Activated CD4-positive, alpha-beta T cell treated with anti-CD3 and anti-CD28 coated beads, Interleukin-2, Interleukin-6, amounts not matched to agents 100 ng/mL and 50 ng/mL, durations not matched to agents 16 hours and 8 hours (primary cell): Measurements from ENCODE around the gene PLPPR1.

ENCODE experiments used
- DNase-seq: peaks from one replicate; pipeline ENCODE4 v3.0.0-alpha.2; 2020

PLPPR1 gene

GRCh38 chr9:101050650-101051049 lies 22.1 kb downstream of the PLPPR1 start:
- DNase-seq = no peak

- no peak for DNase-seq
These were observed 26.1 kb downstream of the PLPPR1 start for GRCh38 chr9:101054657-101055056.

- DNase-seq = no peak
These were observed 27.0 kb downstream of the PLPPR1 start for GRCh38 chr9:101055516-101055915.

- no peak for DNase-seq
These were observed 34.2 kb downstream of the PLPPR1 start for GRCh38 chr9:101062686-101063085.

- no peak for DNase-seq
These were observed 34.7 kb downstream of the PLPPR1 start for GRCh38 chr9:101063192-101063591.

GRCh38 chr9:101064206-101064605 lies 35.7 kb downstream of the PLPPR1 start:
- no peak for DNase-seq

GRCh38 chr9:101065930-101066329 lies 37.4 kb downstream of the PLPPR1 start:
- no peak for DNase-seq

GRCh38 chr9:101068696-101069095 lies 40.2 kb downstream of the PLPPR1 start:
- no peak for DNase-seq

- no peak for DNase-seq
These were observed 43.7 kb downstream of the PLPPR1 start for GRCh38 chr9:101072259-101072658.

GRCh38 chr9:101073122-101073521 lies 44.6 kb downstream of the PLPPR1 start:
- no peak for DNase-seq

- DNase-seq = no peak
These were observed 53.1 kb downstream of the PLPPR1 start for GRCh38 chr9:101081641-101082040.

- no peak for DNase-seq
These were observed 55.1 kb downstream of the PLPPR1 start for GRCh38 chr9:101083448-101084202.

GRCh38 chr9:101087426-101087825 lies 58.9 kb downstream of the PLPPR1 start:
- DNase-seq = no peak

- no peak for DNase-seq
These were observed 64.4 kb downstream of the PLPPR1 start for GRCh38 chr9:101092922-101093321.

- no peak for DNase-seq
These were observed 65.1 kb downstream of the PLPPR1 start for GRCh38 chr9:101093620-101094019.

GRCh38 chr9:101094686-101095085 lies 66.2 kb downstream of the PLPPR1 start:
- DNase-seq = no peak

GRCh38 chr9:101097210-101097609 lies 68.7 kb downstream of the PLPPR1 start:
- DNase-seq = no peak

GRCh38 chr9:101098392-101098791 lies 69.9 kb downstream of the PLPPR1 start:
- no peak for DNase-seq

- DNase-seq = no peak
These were observed 85.8 kb downstream of the PLPPR1 start for GRCh38 chr9:101114317-101114716.

- no peak for DNase-seq
These were observed 86.6 kb downstream of the PLPPR1 start for GRCh38 chr9:101115102-101115501.

- DNase-seq = no peak
These were observed 88.6 kb downstream of the PLPPR1 start for GRCh38 chr9:101117161-101117560.

- DNase-seq = peak; percentile 35
These were observed 90.8 kb downstream of the PLPPR1 start for GRCh38 chr9:101119206-101119819.

GRCh38 chr9:101121836-101122399 lies 93.4 kb downstream of the PLPPR1 start:
- no peak for DNase-seq

- DNase-seq = no peak
These were observed 98.0 kb downstream of the PLPPR1 start for GRCh38 chr9:101126556-101126955.
